IMR-90 (cell line): ENCODE results near the gene CDC25B.

ENCODE experiments used
- BHLHE40 ChIP-seq: fragments of 150-350 bp; IDR thresholded peaks from 2 replicates; pipeline ENCODE4 v1.6.1; 2016; ENCODE audit warnings: mild to moderate bottlenecking, low read depth, low read length
- CHD1 ChIP-seq: IDR thresholded peaks from 2 replicates; pipeline ENCODE4 v1.6.1; 2012; ENCODE audit warnings: low read depth, low read length, improper control_type of control experiment
- FOS ChIP-seq: fragments of 150-350 bp; IDR thresholded peaks from 2 replicates; pipeline ENCODE4 v1.6.1; 2016; ENCODE audit warnings: low read depth, low read length
- POLR2A ChIP-seq: IDR thresholded peaks from 2 replicates; pipeline ENCODE4 v1.6.1; 2012; ENCODE audit warnings: mild to moderate bottlenecking, low read depth, low read length
- RCOR1 ChIP-seq: IDR thresholded peaks from 2 replicates; pipeline ENCODE4 v1.6.1; 2012; ENCODE audit warnings: mild to moderate bottlenecking, low read length, improper control_type of control experiment; ENCODE audit not compliant: insufficient replicate concordance
- RFX5 ChIP-seq: IDR thresholded peaks from 2 replicates; pipeline ENCODE4 v1.8.0; 2012; ENCODE audit warnings: low read depth, mild to moderate bottlenecking, low read length, moderate library complexity
- TF ChIP-seq, protein P1 (sequence below): conservative IDR thresholded peaks from 2 replicates; pipeline ENCODE4 v1.5.1; 2012; ENCODE audit warnings: mild to moderate bottlenecking, low read depth, low read length, improper control_type of control experiment
- TF ChIP-seq, protein P2 (sequence below): fragments of 150-350 bp; IDR thresholded peaks from 2 replicates; pipeline ENCODE4 v1.6.1; 2017; ENCODE audit warnings: mild to moderate bottlenecking, antibody characterized with exemption, low read length, low read depth

DNA sequence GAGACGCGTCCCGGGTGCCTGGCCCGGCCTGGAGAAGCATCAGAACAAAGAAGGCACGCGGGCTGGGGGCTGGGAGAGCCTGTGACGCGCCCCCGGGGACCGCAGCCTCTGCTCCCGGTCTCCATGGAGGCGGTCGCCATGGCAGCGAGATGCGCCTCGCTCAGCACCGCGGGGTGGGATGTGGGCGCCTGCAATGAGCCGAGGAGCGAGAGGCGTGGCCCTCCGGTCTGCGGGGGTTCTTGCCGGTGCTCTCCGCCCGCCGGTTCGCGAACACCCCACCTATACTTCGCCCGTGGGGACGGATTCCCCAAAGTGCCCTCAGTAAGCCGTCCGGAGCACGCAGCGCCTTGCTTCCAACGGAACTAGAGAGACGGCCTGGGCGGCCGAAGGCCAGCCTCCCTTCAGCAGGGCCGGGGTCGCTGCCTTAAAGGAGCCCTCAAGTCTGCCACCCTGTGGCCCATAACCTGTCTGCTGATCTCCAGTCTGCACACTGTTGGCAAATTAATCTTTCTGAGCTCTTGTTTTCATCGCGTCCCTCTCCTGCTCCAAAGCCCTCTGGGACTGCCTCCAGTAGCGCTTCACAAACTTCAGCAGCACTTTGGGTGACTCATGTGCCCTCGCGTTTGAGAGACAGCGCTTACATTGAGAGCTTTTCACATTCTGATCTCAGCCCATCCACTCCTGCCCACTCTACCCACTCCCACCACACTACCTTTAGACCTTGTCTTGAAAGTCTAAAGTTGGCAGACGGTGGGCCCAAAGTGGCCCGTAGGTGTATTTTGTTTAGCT lies 27.6 kb upstream of the CDC25B start:
- TF ChIP-seq, protein P1, sequence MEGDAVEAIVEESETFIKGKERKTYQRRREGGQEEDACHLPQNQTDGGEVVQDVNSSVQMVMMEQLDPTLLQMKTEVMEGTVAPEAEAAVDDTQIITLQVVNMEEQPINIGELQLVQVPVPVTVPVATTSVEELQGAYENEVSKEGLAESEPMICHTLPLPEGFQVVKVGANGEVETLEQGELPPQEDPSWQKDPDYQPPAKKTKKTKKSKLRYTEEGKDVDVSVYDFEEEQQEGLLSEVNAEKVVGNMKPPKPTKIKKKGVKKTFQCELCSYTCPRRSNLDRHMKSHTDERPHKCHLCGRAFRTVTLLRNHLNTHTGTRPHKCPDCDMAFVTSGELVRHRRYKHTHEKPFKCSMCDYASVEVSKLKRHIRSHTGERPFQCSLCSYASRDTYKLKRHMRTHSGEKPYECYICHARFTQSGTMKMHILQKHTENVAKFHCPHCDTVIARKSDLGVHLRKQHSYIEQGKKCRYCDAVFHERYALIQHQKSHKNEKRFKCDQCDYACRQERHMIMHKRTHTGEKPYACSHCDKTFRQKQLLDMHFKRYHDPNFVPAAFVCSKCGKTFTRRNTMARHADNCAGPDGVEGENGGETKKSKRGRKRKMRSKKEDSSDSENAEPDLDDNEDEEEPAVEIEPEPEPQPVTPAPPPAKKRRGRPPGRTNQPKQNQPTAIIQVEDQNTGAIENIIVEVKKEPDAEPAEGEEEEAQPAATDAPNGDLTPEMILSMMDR: peak; percentile 38
- peak; percentile 71; the same call in 1 of the 2 replicates for TF ChIP-seq POLR2A
- TF ChIP-seq BHLHE40: no peak
- TF ChIP-seq, protein P2, sequence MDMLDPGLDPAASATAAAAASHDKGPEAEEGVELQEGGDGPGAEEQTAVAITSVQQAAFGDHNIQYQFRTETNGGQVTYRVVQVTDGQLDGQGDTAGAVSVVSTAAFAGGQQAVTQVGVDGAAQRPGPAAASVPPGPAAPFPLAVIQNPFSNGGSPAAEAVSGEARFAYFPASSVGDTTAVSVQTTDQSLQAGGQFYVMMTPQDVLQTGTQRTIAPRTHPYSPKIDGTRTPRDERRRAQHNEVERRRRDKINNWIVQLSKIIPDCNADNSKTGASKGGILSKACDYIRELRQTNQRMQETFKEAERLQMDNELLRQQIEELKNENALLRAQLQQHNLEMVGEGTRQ: 0 out of 2 replicates have a peak, but pooled peaks have one; percentile 6
- TF ChIP-seq CHD1: no peak
- TF ChIP-seq RCOR1: no peak
- peak; percentile 63 for TF ChIP-seq FOS
- TF ChIP-seq RFX5: no peak
